WTC11 (cell line): ENCODE measurements around the gene BOK.

ENCODE experiments used
- CREB1 ChIP-seq: sonication (generic); formaldehyde crosslinking; IDR thresholded peaks from 2 replicates; pipeline ENCODE4 v1.8.0; 2023; ENCODE audit warnings: mild to moderate bottlenecking, missing genetic modification reagents
- ELF4 ChIP-seq: sonication (generic); formaldehyde crosslinking; IDR thresholded peaks from 2 replicates; pipeline ENCODE4 v1.8.1; 2022; ENCODE audit warnings: low read depth, mild to moderate bottlenecking, moderate library complexity, missing genetic modification reagents
- NFE2L1 ChIP-seq: sonication (generic); formaldehyde crosslinking; IDR thresholded peaks from 2 replicates; pipeline ENCODE4 v1.8.1; 2023; ENCODE audit warnings: missing genetic modification reagents
- TEAD4 ChIP-seq: sonication (generic); formaldehyde crosslinking; IDR thresholded peaks from 2 replicates; pipeline ENCODE4 v1.8.0; 2022; ENCODE audit warnings: mild to moderate bottlenecking, missing genetic modification reagents
- ZNF138 ChIP-seq: sonication (generic); formaldehyde crosslinking; conservative IDR thresholded peaks from 2 replicates; pipeline ENCODE4 v1.8.1; 2022; ENCODE audit warnings: mild to moderate bottlenecking, moderate library complexity, missing genetic modification reagents
- TF ChIP-seq, protein P1 (sequence below): fragments of 200-600 bp; IDR thresholded peaks from 2 replicates; pipeline ENCODE4 v1.8.0; 2022; ENCODE audit warnings: antibody characterized with exemption
- TF ChIP-seq, protein P2 (sequence below): sonication (generic); formaldehyde crosslinking; IDR thresholded peaks from 2 replicates; pipeline ENCODE4 v1.8.0; 2022; ENCODE audit warnings: mild to moderate bottlenecking, missing genetic modification reagents
- TF ChIP-seq, protein P3 (sequence below): sonication (generic); formaldehyde crosslinking; IDR thresholded peaks from 2 replicates; pipeline ENCODE4 v1.8.1; 2022; ENCODE audit warnings: mild to moderate bottlenecking, missing genetic modification reagents, moderate library complexity, borderline replicate concordance

DNA sequence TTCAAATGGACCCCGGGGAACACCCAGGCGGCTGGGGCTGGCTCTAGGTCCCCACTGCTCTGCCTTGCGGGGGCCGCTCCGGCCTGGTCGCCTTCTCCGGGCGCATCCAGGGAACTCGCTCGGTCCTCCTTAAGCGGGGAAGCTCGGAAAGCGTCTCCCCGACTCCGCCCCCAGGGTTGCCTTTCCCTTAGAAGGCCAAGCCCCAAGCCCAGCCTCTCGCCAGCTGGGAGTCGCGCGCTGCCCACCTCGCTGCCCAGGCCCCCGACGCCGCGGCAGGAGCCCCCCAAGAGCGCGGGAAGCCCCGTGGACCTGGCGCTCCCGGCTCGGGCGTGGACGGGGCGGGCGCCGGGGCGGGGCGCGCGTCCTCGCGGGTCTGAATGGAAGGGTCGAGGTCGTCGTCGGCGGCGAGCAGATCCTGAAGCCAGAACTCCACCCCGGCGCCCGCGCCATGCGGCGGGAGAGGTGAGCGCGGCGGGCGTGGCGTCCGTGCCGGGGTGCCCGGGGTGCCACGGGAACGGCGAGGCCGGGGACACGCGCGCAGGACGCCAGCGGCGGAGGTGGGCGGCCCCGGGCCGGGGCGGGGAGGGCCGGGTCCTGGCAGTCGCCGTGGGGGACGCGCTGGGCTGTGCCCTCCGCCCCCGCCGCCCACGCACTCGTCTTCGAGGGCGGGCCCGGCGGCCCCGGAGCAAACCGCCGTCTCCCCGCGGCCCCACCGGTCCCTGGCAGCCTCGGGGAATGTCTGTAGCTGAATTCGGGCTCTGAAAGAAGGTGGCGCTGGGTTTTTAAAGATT lies at the start of gene BOK:
- TF ChIP-seq, protein P1, sequence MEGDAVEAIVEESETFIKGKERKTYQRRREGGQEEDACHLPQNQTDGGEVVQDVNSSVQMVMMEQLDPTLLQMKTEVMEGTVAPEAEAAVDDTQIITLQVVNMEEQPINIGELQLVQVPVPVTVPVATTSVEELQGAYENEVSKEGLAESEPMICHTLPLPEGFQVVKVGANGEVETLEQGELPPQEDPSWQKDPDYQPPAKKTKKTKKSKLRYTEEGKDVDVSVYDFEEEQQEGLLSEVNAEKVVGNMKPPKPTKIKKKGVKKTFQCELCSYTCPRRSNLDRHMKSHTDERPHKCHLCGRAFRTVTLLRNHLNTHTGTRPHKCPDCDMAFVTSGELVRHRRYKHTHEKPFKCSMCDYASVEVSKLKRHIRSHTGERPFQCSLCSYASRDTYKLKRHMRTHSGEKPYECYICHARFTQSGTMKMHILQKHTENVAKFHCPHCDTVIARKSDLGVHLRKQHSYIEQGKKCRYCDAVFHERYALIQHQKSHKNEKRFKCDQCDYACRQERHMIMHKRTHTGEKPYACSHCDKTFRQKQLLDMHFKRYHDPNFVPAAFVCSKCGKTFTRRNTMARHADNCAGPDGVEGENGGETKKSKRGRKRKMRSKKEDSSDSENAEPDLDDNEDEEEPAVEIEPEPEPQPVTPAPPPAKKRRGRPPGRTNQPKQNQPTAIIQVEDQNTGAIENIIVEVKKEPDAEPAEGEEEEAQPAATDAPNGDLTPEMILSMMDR = no peak
- TF ChIP-seq CREB1 (CRISPR knock-in tag) (no peak), ZNF138 (CRISPR knock-in tag) (no peak), TEAD4 (no peak), ELF4 (CRISPR knock-in tag) (no peak), NFE2L1 (no peak)
- TF ChIP-seq, protein P2, sequence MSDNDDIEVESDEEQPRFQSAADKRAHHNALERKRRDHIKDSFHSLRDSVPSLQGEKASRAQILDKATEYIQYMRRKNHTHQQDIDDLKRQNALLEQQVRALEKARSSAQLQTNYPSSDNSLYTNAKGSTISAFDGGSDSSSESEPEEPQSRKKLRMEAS (CRISPR knock-in tag) = no peak; the same call in 1 of the 2 replicates
- TF ChIP-seq, protein P3, sequence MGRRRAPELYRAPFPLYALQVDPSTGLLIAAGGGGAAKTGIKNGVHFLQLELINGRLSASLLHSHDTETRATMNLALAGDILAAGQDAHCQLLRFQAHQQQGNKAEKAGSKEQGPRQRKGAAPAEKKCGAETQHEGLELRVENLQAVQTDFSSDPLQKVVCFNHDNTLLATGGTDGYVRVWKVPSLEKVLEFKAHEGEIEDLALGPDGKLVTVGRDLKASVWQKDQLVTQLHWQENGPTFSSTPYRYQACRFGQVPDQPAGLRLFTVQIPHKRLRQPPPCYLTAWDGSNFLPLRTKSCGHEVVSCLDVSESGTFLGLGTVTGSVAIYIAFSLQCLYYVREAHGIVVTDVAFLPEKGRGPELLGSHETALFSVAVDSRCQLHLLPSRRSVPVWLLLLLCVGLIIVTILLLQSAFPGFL (CRISPR knock-in tag) = no peak
